NCI-H748 (cell line): ENCODE results near the gene CALML3.

ENCODE experiments used
- DNase-seq: peaks from one replicate; lab custom pipeline; 2025; ENCODE audit not compliant: unreplicated experiment; lab: John Stamatoyannopoulos, UW

The CALML3 gene

DNA sequence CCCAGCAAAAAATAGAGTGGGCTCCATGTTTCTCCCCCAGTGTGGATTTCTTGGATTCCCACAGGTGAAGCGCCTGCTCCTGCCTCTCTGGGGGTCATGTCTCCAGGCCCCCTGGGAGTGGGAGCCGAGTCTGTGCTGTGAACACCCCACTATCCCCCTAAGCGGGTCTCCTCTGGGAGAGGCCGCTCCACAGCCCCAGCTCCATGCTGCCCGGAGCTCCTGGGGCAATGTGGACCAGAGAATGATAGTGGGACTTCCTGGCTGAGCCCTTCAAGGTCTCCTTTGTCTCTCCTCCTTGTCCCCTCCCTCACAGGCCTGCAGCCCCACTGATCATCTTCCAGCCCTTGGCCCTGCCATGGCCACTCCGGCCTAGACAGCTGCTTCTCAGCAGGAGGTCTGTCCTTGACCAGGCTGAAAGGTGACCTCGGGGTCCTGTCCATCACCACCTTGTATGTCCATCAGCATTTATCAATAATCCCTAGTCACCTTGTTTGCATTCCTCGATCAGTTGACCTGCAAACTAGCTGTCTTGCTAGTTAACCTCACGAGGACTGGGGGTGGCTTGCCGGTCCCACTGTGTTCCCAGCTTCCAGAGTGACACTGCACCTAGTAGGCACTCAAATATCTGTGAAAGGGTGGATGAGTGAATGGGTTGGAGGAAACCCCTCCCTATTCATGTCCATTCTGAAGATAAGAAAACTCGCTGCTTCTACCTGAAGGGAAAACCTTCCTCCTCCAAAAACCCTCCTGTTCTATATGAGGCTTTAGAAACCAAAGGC is 776 bp upstream of the CALML3 start:
- DNase-seq = no peak

DNA sequence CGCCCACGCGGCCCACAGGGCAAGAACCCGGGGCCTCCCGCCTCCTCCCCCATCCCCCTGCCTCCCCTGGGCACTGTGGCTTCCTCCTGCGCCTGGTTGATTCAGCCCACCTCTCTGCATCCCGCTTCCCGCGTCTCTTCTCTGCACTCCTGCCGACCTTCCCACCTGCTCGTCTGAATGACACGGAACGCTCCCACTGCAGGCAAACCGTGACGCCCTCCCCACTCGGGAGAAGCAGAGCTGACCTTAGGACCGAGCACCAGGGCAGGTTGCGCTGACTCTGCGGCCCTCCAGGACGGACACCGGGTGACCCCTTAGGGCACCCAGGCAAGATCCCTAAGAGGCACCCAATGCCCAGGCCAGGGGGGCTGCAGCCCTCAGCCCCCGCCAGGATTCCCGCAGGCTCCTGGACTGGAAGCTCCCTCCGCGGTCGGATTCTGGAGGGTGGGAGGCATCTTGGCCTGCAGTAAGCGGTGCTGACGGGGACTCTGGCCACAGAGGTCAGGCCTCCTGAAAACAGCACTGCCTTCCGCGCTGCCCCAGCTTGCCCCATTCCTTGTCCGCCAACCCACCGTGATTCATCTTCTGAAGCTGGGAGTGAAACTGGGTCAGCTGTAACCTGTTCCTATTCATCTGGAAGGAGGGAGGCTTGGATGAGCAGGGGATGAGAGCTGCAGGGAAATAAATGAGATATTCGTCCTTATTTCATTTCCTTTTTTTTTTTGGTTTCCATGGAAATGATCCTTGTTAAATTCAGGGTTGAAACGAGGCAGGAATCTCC is 990 bp downstream of the CALML3 start:
- no peak for DNase-seq

DNA sequence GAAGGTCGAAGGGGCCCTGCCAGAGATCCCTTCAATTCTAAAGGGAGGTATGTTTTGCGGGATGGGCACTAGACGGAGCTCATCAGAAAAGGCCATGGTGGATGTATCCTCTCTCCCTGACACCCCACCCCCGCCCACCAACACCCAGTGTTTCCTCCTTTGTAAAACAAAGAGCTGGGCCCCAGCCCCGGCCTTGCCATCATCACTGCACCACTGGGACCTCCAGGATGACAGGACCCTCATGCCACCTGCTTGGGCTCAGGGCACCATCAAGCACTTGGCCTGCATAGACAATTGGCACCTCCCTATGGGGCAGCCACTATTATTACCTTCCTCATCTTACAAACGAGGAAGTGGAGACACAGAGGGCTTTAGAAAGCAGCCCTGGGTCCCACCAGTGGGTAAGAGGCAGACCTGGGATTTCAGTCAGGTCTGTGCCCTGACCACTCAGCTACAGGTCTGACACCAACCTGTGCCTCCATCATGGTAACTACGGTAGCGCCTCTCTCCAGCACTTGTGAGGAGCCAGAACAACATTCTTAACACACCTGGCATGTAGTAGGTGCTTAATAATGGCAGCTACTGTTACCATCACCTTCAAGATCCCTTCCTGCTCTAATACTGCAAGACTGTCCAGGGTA is 2.0 kb downstream of the CALML3 start:
- no peak for DNase-seq

DNA sequence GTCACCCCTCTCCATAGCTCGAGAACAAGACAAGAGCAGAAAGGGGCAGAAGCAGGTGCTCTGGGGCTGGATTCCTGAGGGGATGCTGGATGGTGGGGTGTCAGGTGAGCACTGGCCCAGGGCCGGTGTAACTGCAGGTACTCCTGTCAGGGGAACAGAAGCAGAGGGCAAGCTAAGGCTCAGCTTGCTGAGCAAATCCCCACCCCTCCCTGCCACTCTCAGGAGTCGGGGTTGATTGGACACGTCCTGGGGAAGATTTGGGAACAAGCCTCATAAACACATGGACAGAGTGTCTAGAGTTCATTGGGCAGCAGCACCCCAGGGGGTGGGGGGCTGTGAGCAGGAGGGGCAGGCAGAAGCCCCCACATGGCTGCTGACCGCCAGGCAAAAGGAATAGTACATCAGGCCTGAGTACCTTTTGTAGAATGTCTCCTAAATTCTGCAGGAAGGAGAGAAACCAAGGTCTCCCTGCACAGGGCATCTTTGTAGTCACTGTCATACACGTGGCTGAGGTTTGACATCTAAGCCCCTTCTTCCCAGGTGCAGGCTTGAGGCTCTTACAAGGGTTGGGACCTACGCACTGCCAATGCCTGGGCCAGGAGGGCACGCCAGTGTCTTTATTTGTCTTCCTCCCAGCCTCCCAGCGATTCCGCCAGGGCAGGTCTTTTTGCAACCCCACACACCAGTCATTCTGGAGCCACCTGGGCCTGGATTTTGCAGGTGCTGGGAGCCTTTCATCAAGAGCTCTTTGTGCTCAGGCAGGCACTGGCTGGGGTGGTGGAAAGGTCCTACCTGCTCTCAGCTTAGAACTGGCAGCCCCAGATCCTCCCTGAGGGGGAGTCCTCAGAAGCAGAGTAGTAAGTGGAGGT is 2.8 kb downstream of the CALML3 start:
- DNase-seq = peak; percentile 24

DNA sequence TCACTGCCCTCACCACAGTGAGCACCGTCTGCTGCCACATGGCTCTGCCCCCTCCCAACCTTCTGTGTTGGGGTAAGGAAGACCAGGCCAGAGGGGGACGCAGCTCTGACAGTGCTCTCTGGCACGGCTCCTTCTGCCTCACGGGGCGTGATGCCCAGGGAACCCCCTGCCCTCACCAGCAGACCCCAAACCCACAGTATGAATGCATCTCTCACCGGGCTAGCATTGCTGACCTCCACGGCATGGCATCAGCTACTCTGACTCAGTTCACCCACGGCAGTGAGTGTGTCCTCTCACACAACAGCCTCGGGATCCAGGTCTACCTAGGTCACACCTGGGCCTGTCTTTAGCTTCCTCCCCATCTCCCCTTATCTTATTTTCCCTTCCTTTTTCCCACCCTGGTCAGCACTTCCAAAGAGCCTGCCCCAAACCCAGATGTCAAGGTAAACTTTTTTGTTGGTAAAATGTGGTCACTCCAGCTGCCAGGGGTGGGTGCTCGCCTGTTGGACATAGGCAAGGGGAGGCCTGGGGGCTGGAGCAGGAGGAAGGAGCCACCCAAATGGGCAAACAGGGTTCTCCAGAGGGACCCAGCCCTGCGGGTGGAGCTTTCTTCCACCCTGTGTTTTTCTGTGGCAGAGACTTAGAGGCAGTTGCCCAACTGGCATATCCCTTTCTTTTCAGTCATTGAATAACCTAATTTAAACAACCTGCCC is 4.4 kb downstream of the CALML3 start:
- DNase-seq = no peak

DNA sequence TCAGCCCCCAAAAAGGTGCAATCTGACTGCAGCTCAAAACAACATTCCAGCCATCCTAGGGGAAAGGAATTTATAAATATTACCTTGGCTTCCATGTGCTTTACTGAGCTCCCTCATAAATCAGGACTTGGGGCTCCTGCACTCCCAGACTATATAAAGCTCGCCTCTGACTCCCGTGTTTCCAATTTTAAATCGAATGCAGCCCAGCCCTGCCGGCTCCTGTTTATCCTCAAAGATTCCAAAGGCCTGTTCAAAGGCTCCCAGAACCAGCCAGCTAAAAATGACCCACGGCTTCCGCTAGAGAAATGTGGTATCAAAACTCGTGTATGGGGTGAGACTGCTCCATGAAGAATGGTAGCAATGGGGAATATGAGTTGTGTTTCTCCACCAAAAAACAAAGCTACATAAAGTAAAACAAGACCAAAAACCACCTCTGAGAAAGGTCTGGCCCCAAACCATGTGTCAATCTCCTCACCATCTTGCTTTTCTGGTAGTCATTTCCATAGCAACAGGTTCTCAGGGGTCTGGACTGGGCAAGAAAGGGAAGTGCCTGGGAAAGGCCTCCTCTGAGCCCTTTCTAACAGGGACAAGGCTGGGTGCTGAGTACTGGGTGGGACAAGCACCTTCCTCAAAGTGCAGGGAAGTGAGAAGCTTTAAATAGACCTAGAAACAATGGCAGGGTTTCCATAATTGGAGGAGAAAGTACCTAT is 5.1 kb downstream of the CALML3 start:
- no peak for DNase-seq

DNA sequence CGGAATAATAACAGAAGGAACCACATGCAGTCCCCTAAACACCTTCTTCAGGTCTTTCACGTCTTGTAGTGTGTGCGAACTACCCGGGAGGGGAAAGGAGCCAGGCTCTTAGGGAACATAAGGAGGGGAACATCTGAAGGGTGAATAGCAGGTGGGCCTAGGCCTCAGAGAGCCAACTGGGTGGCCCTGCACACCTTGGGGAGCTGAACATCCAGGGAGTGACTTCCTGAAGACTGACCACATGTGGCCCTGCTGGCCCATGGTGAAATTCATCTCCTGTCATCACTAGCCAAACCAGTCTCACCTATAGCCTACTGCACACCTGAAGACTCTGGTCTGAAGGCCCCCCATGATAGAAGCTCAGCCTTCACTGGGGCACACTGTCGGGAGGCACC is 5.6 kb downstream of the CALML3 start:
- DNase-seq = no peak

DNA sequence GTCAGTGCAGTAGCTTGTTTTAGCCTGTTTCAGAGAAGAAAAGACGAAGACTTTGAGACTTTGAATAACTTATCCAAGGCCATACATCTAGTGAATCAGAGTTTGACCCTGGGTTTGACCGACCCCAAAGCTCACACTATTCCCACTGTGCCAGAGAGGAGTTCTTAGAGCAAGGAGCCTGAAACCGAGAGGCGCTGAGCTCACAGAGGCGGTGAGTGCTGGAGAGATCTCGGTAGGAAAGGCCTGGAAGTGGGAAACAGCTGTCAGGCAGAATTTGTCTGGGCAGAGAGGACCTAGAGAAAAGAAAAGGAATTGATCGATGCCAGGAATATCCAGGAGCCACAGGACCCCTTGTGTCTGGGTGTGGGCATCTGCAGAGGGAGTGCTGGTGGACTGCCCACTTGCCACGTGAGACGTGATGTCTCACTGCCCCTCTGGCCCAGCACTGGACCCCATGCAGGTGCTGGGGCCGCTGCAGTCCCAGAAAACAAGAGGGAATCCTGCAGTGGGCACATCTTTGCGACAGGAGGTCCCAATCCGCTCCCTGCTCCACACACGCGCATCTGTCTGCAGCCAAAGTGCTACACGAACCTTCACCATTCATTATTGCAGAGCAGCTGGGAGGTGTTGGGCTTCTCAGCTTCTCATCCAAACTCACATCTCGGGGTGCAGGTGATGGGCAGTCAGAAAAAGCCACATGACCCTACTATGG is 6.2 kb downstream of the CALML3 start:
- no peak for DNase-seq

DNA sequence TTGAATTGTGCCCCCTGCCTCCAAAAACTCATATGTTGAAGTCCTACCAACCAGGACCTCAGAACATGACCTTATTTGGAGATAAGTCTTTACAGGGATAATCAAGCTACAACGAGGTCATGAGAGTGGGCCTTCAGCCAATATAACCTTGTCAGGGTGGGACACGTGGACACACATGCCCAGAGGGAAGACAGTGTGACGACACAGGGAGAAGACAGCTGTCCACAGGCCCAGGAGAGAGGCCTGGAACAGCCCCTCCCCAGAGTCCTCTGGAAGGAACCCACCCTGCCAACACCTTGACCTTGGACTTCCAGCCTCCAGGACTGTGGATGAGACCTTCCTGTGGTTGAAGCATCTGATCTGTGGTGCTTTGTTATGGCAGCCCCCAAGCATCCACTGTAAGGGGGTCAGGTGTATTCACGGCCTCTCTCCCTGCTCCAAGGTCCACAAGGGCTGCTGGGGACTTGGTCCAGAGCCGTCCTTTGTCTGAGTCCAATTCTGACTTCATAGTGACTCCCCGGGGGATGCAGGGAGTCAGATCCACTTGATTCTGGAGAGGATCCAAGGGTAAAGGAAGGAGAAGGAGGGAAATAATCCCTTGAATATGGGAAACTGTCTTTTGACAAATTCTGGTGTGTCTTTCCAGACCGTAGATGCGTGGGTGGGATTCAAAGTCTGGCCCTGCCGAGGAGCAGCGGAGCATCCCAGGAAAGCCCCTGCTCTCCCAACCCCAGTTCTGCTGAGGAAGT is 7.0 kb downstream of the CALML3 start:
- DNase-seq = no peak

DNA sequence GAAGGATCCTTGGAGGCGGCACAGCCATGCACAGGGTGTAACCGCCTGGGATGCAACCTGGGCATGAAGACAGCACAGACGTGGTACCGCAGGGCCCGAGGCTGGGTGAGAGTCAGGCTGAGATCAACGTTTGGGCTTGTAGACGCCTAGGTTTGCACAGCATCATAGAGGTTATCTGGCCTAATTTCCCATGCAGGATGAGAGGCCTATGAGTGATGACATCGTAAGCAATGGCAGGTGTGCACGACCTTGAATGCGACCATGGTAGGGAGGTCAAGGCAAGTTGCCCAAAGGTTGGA is 7.5 kb downstream of the CALML3 start:
- no peak for DNase-seq

DNA sequence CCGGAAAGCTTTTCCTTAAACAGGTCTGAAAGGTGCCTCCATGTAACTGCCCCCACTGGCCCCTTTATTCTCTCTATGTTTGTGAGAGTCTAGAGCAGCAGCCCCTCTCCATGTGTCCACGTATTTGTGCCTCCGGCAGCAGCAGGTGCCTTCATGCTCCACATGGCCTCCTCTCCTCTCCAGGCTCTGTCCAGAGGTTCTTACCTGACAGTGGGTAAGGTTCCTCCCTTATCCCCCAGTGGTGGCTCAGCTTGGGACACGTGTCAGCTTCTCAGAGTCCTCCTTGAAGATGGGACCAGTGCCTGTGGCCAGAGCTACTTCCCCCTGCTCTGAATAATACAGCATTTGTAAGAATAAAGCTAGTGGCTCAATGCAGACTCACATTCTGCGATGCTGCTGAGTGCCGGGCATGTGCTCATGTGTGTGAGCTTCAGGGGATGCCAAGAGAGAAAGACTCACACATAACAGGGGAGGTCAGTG is 7.9 kb downstream of the CALML3 start:
- no peak for DNase-seq

DNA sequence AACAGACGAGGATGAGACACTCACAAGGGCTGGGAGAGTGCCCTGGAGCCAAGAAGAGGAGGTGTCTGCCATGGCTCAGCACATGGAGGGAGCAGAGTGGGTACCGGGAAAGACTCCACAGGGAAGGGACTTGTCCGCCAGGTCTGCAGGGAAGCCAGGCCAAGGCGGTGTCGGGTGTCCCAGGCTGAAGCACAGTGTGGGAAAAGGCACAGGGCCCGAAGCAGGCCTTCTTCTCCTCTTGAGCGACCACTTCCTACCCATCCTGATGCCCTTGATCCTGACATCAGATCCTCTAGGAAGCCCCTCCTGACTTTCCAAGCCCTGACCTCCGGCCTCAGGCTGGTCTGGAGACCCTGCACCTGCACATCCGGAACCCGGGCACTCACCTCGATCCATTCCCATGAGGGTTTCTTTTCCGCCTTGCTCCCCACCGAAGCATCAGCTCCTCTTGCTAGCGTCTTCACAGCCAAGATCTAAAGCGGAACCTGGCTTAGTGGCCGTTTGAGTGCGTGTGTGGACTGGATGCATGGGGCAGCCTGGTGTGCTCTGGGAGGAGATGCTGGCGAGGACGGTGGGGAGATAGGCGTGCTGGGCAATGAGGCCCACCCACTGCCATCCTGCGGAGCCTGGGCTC is 8.5 kb downstream of the CALML3 start:
- no peak for DNase-seq

DNA sequence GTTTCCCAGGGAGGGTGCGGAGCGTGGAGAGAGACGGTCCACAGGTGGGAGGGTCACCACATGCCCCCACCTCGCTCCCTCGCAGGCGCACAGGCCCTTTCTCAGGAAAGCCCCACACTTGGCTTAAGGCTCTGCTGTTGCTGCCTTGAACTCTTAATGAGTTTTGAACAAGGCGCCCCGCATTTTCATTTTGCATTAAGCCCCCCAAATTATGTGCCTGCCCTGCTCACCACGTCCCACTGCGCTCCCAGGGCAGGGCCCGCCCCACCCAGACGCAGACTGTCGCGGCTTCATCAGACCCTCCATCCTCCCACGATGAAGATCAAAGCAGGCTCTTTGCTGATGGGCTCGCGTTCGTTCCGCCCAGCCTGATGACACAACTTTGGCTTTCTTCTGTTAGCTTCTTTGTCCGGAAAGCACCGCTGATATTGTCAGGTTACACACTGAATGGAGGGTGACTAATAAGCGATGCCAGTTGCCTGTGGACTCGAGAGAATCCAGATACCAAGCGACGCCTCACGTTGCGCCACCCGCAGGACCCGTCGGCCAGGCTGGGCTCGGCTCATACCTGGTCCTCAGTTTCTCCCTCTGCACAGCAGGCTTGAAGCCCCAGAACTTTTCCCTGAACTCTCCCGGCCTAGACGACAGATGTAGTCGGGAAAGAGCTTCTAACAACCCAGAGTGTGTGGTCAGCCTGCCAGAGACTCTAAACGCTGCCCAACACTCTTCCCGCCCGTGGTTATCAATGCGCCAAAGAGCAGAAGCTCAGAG is 9.5 kb downstream of the CALML3 start:
- no peak for DNase-seq

DNA sequence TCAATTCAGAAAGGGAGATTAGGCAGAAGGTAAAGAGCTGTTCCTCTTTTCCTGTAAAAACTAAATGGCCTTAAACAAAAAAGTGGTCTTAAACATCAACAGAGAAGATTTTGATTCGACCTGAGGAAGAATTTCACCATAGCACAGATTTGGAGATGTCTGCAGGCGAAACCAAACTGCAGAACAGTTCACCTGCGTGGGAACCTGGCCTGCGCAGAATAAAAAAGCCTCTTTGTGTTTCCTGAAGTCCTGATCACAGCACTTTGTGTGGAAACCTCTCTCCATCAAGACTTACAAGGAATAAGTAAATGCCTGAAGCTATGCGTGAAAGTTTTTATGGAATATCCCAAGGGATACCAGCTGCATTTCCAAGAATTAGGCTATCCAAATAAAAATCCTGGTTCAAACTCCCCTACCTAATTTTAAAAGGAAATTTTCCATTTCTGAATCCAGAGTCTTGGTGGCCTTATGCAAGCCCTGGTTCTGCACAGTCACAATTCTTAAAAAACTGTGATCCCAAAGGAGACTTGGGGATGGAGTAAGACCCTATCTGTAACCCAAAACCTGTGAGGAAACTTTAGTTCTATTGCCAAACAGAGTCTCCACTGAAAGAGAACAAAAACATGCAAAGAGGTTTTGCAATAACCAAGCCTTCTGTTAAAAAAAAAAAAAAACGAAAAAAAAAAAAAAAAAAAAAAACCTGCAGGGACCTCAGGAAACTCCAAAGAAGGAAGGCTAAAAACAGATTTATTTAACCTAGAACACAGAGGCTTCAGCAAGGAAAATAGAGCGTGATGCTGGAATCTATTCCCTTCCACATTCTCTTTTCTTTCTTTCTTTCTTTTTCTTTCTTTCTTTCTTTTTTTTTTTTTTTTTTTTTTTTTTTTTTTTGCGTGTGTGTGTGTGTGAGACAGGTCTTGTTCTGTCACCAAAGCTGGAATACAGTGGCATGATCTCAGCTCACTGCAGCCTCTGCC is 10.4 kb downstream of the CALML3 start:
- DNase-seq = no peak

DNA sequence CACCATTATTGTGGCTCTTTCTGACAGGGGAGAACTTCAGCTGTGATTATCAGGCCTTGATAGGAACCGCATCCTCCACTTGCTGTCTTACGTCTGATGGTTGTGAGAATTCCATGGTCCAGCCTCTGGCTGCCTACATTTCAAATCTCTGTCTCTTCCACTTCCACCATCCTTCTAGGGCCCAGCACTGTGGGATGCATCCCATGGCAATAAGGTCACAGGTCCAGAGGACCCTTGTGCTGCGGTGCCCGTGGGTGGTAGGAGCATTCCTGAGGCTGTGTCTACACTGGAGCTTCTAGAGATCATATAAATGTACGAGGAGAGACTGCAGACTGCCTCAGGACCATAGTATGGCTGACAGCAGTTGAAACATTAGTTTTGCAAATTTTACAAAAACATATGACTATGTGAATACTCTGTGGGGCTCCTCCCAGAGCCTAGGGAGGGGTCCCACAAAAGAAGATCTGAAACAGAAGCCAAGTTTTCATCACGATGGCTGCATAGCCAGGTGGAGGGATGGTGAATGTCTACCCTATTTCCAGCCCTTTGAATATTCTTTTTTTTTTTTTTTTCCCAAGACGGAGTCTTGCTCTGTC is 11.8 kb downstream of the CALML3 start:
- no peak for DNase-seq

DNA sequence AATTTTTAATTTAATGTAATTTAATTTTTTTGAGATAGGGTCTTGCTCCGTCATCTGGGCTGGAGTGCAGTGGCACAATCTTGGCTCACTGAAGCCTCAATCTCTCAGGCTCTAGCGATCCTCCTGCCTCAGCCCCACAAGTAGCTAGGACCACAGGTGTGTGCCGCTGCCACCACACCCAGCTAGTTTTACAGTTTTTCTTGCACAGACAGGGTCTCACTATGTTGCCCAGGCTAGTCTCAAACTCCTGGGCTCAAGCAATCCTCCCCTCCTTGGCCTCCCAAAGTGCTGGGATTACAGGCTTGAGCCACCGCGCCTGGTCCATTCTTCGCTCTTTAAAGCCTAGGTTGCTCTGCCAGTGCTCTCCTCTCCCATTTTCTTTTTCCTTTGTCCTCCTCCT is 12.9 kb downstream of the CALML3 start:
- no peak for DNase-seq
